GM21786 (cell line): ENCODE measurements around the gene RGCC.

ENCODE experiments used
- ATAC-seq: cut with Tn5 transposase; IDR thresholded peaks from one replicate; pipeline ENCODE4 v1.9.1; 2021; ENCODE audit not compliant: unreplicated experiment

The RGCC gene

DNA sequence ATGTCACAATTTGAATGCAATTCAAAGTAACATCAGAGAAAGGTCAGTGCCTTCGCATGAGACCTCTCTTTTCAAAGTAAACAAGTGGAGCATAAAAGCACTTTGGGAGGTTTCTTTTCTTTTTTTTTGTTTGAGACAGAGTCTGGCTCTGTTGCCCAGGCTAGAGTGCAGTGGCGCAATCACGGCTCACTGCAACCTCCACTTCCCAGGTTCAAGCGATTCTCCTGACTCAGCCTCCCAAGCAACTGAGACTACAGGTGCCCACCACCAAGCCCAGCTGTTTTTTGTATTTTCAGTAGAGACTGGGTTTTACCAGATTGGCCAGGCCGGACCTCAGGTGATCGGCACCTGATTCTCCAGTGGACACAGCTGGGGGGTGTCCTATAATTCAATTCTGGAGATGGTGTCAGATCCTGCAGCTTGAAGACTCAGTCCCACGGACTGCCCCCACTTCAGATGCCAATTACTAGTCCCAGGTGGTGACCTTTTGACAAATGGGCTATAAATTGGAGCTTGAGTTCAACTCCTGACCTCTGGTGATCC is 57.6 kb downstream of the RGCC start:
- no peak for ATAC-seq

DNA sequence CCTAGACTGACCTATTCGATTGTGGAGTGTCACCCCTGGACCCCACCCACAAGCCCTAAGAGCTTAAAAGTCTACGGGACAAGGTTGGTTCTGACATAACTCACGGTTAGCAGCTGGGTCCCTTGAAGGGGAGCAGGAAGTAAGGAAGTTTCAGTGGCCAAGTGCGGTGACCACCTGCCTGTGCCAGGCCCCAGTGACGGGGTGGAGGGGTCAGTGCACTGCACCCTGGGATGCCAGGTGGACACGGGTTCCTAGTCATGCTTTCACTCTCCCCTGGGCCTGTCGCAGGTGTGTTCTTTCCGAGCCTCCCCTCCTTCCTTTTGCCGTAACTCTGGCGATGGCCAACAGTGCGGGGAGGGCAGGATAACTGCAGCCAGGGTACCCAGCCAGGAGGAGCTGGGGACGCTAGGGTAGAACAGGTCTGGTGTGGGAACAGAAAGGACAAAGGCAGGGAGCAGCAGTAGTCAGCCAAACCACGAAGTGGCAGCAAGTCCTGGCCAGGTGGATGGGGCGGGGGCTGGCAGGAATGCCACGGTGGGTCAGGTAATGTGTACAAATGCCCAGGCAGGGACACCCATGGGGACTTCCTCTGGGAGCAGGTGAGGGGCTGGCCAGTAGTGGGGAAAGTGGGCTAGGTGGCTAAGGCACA is 58.3 kb downstream of the RGCC start:
- no peak for ATAC-seq

DNA sequence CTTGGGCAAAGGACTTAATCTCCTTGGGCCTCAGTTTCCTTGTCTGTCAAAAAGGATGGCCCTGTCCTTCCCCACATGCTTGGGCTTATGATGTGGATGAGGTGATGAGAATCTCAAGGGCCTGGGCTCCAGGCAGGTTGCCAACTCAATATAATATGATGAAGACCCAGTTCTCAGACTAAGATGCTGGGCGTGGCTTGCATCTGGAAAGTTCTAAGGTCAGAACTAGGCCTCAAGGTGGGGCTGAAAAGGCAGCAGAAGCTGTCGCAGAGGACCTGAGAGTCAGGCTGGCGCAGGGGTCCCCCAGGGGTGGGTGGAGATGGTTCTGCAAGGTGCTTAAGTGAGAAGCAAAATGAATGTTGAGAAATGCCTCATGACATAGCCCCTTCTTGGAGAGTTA is 58.8 kb downstream of the RGCC start:
- no peak for ATAC-seq

- no peak for ATAC-seq
These were observed 59.4 kb downstream of the RGCC start for GRCh38 chr13:41516760-41517159.

DNA sequence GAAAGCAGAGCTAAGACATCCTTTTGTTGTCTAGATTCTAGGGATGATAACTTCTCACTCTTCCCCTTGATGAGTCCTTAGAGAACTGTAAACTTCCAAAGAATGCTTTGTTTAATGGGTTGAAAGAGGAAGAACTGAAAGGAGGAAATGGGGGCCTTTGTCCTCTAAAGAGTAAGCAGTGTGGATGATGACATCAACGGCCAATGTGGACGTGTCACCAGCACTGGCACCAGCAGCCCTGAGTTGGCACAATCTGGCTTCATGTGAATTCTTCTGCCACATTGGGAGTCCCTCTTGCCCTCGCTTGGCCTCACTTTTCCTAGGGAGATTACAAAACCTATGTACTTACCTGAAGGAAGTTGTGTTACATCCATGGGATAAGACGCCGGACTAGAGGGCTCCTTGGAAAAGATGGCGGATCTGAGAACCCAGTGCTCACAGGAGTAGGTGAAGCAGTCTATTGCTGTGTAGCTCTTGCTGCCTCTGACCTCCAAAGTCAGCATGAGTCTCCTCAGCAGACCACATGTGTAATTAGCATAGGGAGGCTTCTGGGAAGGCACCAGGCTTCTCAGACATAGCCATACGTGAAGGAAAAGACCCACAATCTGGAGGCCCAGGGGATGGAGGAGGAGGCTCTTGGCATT is 62.8 kb downstream of the RGCC start:
- no peak for ATAC-seq
